ENCODE data around the gene HK2.
"Not testable (repeated sequence)": the region's sequence is repeated elsewhere in the genome, so short reads cannot be mapped to it uniquely, and the experiment has no call there.

Gene HK2

DNA sequence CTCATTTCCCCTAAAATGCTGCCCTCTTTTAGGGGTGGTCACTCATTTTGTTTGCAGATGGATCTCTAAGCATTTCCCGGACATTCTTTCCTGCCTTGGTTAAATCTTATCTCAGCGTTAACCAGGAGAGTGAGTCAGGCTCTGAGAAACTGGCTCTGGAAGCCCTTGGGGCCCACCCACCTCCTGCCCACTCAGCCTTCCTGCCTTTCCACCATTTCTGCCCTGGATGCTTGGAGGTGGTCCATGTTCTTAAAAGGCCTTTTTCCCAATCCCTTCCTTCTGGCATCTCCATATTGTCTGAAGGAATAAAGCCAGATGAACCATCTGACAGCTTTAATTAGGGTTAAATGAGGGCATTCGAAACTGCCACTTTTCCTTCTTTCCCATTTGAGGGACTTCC, 9.5 kb downstream of the HK2 start:
- Histone ChIP-seq H3K4me1 (ENCODE audit: control insufficient read depth, insufficient read depth, low read length) (peaks cover 64% of the 10 kb centered on the region), H3K9me3 (ENCODE audit: control insufficient read depth, low read length) (no peaks in the 10 kb centered on the region), H3K9ac (ENCODE audit: low read length) (peak overlapping the region; percentile 42), H3K4me3 (ENCODE audit: low read length) (no peak overlapping the region), H3K36me3 (ENCODE audit: control insufficient read depth, insufficient read depth, low read length) (no peaks in the 10 kb centered on the region), H3K27me3 (ENCODE audit: control insufficient read depth, insufficient read depth, low read length) (no peaks in the 10 kb centered on the region)

DNA sequence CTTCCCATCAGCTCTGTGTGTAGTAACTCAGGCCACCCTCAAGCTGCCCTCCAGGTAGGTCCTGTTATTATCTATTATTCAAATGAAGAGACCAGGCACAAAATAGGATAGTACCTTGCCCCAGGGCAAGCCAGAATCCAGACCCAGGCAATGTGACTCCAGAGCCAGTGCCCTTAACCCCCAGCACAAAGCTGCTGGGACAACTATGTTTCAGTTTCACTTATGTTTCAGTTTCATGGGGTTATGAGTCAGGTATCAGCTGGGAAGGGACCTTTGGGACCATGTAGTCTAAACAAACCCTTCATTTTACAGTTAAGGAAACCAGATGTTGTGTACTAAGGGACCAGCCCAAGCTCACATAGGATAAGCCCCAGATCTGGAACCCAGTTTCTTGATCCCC, 10.0 kb downstream of the HK2 start:
- Histone ChIP-seq H3K4me3 (ENCODE audit: low read length) (no peak overlapping the region), H3K4me1 (ENCODE audit: control insufficient read depth, insufficient read depth, low read length) (peaks cover 68% of the 10 kb centered on the region), H3K9me3 (ENCODE audit: control insufficient read depth, low read length) (no peaks in the 10 kb centered on the region), H3K9ac (ENCODE audit: low read length) (peak overlapping the region; percentile 42), H3K27me3 (ENCODE audit: control insufficient read depth, insufficient read depth, low read length) (no peaks in the 10 kb centered on the region), H3K36me3 (ENCODE audit: control insufficient read depth, insufficient read depth, low read length) (no peaks in the 10 kb centered on the region)

DNA sequence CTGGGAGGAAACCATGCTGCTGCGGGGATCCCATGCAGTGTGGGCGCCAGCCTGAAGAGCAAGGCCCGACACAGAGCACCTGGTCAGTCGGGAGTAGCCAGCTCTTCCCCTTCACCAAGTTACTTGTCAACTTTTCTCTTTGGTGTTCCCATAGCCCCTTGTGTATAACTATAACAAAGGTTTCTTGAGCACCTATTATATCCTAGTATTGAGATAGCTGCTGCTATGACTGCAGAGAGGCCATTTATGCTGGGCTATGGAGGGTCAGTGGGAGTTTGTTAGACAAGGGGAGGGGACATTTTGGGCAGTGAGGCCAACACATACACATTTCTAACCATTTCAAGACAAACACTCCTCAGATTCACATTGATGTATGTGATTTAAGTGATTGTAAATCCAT, 10.8 kb downstream of the HK2 start:
- peaks cover 71% of the 10 kb centered on the region for H3K4me1 ChIP-seq (ENCODE audit: control insufficient read depth, insufficient read depth, low read length)
- H3K4me3 ChIP-seq (ENCODE audit: low read length), result no peak overlapping the region
- no peaks in the 10 kb centered on the region for H3K27me3 ChIP-seq (ENCODE audit: control insufficient read depth, insufficient read depth, low read length)
- H3K9ac ChIP-seq (ENCODE audit: low read length), result peak overlapping the region; percentile 28
- no peaks in the 10 kb centered on the region for H3K36me3 ChIP-seq (ENCODE audit: control insufficient read depth, insufficient read depth, low read length)
- no peaks in the 10 kb centered on the region for H3K9me3 ChIP-seq (ENCODE audit: control insufficient read depth, low read length)

DNA sequence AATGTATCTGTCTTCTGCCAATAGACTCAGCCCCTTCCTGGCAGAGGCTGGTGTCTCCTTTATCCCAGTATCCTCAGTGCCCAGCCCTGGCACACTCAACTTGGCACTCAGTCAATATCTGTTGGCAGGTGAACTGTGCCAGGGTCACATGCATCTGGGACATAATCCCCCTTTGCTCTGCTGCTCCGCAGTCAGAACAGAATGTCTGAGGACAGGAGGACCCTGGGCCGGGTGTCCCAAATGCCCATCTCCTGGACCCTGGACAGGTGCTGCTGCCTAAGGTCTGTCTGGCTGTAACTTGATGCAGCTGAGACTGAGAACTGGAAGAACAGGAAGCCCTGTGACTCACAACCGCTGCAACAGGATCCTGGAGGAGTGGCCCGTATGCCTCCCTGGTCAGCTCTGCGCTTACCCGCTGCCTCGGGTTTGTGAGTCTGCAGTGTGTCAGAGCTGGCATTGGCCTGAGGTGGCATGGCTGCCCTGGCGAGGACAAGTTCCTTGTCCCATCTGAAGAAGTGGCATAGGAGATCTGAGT, 11.4 kb downstream of the HK2 start:
- no peaks in the 10 kb centered on the region for H3K36me3 ChIP-seq (ENCODE audit: control insufficient read depth, insufficient read depth, low read length)
- no peaks in the 10 kb centered on the region for H3K9me3 ChIP-seq (ENCODE audit: control insufficient read depth, low read length)
- peak overlapping the region; percentile 48 for H3K9ac ChIP-seq (ENCODE audit: low read length)
- H3K4me3 ChIP-seq (ENCODE audit: low read length), result no peak overlapping the region
- H3K4me1 ChIP-seq (ENCODE audit: control insufficient read depth, insufficient read depth, low read length), result peaks cover 77% of the 10 kb centered on the region
- no peaks in the 10 kb centered on the region for H3K27me3 ChIP-seq (ENCODE audit: control insufficient read depth, insufficient read depth, low read length)

DNA sequence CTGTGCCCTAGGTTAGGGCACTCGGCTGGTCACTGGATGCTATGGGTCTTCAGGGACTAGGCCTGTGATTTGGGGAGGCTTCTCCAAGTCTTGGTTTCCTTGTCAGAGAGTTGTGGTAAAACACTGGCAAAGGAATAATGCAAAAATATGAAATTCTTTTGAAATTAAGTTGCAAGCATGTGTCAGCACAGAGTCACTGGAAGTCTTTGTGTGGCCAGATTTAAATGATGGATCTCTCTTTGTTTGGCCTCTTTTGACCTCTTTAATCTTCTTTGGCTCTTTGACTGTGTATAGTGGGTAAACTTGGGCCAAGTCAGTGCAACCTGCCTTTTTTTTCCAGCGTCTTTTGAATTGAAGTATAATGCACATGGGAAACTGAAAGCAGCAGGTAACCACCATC, 12.1 kb downstream of the HK2 start:
- Histone ChIP-seq H3K36me3 (ENCODE audit: control insufficient read depth, insufficient read depth, low read length) (no peaks in the 10 kb centered on the region), H3K4me1 (ENCODE audit: control insufficient read depth, insufficient read depth, low read length) (peaks cover 81% of the 10 kb centered on the region)

DNA sequence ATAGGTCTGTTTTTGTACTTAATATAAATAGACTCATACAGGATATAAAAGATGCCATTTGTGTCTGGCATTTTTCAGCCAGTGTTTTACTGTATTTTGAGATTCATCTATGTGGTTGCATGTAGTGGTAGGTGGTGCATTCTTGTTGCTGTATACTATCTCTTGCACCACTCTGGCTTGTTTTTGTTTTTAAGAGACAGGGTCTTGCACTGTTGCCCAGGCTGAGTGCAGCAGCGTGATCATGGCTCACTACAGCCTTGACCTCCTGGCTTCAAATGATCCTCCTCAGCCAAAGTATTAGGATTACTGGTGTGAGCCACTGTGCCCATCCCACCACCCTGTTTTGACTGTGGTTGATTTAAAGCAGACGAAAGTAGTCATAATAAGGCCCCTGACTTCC, 12.6 kb downstream of the HK2 start:
- Histone ChIP-seq H3K36me3 (ENCODE audit: control insufficient read depth, insufficient read depth, low read length) (no peaks in the 10 kb centered on the region), H3K4me1 (ENCODE audit: control insufficient read depth, insufficient read depth, low read length) (peaks cover 83% of the 10 kb centered on the region), H3K27me3 (ENCODE audit: control insufficient read depth, insufficient read depth, low read length) (no peaks in the 10 kb centered on the region), H3K9ac (ENCODE audit: low read length) (peak overlapping the region; percentile 48), H3K4me3 (ENCODE audit: low read length) (no peak overlapping the region), H3K9me3 (ENCODE audit: control insufficient read depth, low read length) (no peaks in the 10 kb centered on the region)

More for the DNA sequence above, 12.1 kb downstream of the HK2 start:
- Histone ChIP-seq H3K9me3 (ENCODE audit: control insufficient read depth, low read length) (no peaks in the 10 kb centered on the region), H3K9ac (ENCODE audit: low read length) (peak overlapping the region; percentile 48), H3K4me3 (ENCODE audit: low read length) (no peak overlapping the region), H3K27me3 (ENCODE audit: control insufficient read depth, insufficient read depth, low read length) (no peaks in the 10 kb centered on the region)

DNA sequence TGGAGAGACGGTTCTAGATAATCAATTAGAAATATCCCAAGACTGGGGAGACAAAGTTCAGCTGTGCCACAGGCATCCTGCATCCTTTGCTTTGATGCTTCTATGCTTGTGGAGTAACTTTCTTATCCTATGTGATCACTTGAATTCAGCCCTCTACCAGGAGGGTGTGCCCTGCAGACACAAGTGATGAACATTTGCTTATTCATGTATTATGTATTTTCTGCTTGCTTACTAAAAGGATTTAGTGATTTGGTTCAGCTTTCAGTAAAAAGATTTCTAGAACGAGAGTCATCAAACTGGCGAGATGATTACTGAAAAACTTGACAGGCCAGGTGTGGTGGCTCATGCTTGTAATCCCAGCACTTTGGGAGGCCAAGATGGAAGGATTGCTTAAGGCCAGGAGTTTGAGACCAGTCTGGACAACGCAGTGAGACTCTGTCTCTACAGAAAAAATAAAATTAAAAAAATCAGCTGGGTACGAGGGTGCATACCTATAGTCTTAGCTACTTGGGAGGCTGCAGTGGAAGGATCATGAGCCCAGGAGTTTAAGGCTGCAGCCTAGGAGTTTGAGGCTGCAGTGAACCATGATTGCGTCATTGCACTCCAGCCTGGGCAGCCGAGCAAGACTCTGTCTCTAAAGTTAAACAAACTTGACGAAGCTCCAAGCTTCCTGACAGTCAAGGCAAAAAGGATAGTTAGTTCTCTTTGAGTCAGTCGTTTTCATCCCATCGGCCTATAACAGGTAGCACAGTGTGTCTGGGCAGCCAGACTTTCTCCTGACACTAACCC, 13.3 kb downstream of the HK2 start:
- Histone ChIP-seq H3K36me3 (ENCODE audit: control insufficient read depth, insufficient read depth, low read length) (no peaks in the 10 kb centered on the region), H3K4me3 (ENCODE audit: low read length) (no peak overlapping the region), H3K9ac (ENCODE audit: low read length) (no peak overlapping the region), H3K9me3 (ENCODE audit: control insufficient read depth, low read length) (no peaks in the 10 kb centered on the region), H3K27me3 (ENCODE audit: control insufficient read depth, insufficient read depth, low read length) (no peaks in the 10 kb centered on the region), H3K4me1 (ENCODE audit: control insufficient read depth, insufficient read depth, low read length) (peaks cover 87% of the 10 kb centered on the region)

DNA sequence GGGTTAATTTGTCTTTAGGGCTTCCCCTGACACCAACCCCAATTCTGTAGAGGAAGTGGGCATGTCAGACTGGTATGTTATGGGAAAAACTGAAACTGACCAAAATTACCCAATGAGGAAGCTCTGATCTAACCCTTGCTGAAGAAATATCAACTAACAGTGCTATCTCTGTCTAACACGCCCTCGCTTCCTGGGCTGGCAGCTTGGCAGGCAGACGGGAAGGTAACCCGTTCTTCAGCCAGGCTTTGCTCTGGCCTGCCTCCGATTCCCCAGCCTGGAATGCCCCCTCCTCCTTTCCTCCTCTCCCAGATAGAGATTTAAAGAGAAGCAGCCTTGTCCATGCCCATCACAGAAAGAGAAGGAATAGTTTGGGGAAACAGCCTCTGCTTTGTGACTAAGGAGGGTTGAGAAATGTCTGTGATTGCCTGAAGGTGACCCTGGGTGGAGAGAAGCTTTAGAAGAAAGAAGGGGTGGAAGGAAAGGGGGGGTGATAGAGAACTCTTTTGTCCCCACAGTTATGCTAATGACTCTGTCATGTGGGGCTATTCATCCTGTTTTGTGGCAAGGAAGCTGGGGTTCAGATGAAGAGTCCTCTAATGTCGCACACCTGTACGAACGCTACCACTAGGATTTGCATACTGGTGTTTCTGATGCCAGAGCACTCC, 15.4 kb downstream of the HK2 start:
- no peaks in the 10 kb centered on the region for H3K27me3 ChIP-seq (ENCODE audit: control insufficient read depth, insufficient read depth, low read length)
- H3K4me1 ChIP-seq (ENCODE audit: control insufficient read depth, insufficient read depth, low read length), result peaks cover 79% of the 10 kb centered on the region
- H3K9ac ChIP-seq (ENCODE audit: low read length), result peak overlapping the region; percentile 8
- H3K4me3 ChIP-seq (ENCODE audit: low read length), result no peak overlapping the region
- H3K36me3 ChIP-seq (ENCODE audit: control insufficient read depth, insufficient read depth, low read length), result no peaks in the 10 kb centered on the region
- H3K9me3 ChIP-seq (ENCODE audit: control insufficient read depth, low read length), result no peaks in the 10 kb centered on the region

DNA sequence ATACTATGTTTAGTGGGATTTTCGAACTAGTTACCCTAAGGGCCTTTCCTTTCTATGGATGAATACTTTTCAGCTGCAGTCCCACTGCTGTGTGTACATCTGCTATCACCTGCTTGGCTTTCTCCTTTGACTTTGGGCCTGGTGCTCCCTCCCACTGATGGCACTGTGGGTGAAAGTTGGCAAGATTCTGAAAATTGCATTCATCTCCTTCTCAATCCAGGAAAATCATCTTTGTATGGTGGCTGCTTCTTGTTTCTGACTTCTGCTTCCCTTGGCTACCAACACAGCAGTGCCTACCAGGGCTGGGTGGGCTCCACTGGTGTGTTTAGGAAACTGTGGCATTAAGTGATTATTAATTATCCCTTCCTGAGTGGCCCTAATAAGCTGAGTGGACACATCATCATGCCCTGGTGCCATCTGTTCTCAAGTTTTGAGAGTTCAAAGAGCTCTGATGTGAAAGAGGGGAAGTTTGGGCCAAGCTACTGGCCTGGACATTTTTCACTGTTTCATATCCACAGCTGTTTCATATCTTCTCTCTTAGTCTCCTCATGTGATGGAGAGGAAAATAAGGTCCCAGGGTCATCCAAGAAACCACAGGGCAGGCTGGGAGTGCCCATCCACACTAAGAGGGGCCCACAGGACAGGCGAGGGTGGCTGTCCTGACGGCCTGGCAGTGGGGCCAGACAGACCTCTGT, 16.7 kb downstream of the HK2 start:
- peaks cover 75% of the 10 kb centered on the region for H3K4me1 ChIP-seq (ENCODE audit: control insufficient read depth, insufficient read depth, low read length)
- no peak overlapping the region for H3K4me3 ChIP-seq (ENCODE audit: low read length)

DNA sequence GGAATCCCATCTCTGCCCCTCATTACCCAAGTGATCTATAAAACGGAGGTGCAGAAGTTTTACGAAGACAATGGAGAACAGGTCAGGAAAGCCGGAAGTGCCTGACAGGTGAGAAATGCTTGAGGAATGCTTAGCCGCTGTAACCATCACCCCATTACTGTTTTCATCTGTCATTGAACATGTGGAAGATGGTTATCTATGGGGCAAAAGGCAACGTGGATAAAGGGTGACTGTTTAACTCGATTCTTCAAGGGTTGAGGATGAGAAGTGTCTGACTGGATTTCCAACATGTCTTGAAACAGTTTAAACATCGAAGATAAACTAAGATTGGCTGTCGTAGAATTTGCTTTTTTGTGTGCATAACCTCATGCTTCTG, 17.3 kb downstream of the HK2 start:
- Histone ChIP-seq H3K9me3 (ENCODE audit: control insufficient read depth, low read length) (no peaks in the 10 kb centered on the region), H3K9ac (ENCODE audit: low read length) (no peak overlapping the region), H3K4me1 (ENCODE audit: control insufficient read depth, insufficient read depth, low read length) (peaks cover 75% of the 10 kb centered on the region)

More for the DNA sequence above, 16.7 kb downstream of the HK2 start:
- Histone ChIP-seq H3K36me3 (ENCODE audit: control insufficient read depth, insufficient read depth, low read length) (no peaks in the 10 kb centered on the region), H3K9ac (ENCODE audit: low read length) (no peak overlapping the region), H3K27me3 (ENCODE audit: control insufficient read depth, insufficient read depth, low read length) (no peaks in the 10 kb centered on the region), H3K9me3 (ENCODE audit: control insufficient read depth, low read length) (no peaks in the 10 kb centered on the region)

DNA sequence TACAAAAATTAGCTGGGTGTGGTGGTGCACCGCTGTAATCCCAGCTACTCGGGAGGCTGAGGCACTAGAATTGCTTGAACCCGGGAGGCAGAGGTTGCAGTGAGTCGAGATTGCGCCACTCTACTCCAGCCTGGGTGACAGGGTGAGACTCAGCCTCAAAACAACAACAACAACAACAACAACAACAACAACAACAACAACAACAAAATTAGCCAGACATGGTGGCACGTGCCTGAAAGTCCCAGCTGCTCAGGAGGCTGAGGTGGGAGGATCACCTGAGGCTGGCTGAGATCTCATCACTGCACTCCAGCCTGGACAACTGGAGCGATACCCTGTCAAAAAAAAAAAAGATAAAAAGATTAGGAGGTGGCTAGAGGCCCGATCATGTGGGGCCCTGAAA, 19.4 kb downstream of the HK2 start:
- not testable (repeated sequence) for H3K9ac ChIP-seq (ENCODE audit: low read length); H3K4me3 ChIP-seq (ENCODE audit: low read length); H3K36me3 ChIP-seq (ENCODE audit: control insufficient read depth, insufficient read depth, low read length); H3K9me3 ChIP-seq (ENCODE audit: control insufficient read depth, low read length); H3K27me3 ChIP-seq (ENCODE audit: control insufficient read depth, insufficient read depth, low read length)
- peaks cover 67% of the 10 kb centered on the region for H3K4me1 ChIP-seq (ENCODE audit: control insufficient read depth, insufficient read depth, low read length)

More for the DNA sequence above, 17.3 kb downstream of the HK2 start:
- Histone ChIP-seq H3K36me3 (ENCODE audit: control insufficient read depth, insufficient read depth, low read length) (no peaks in the 10 kb centered on the region), H3K27me3 (ENCODE audit: control insufficient read depth, insufficient read depth, low read length) (no peaks in the 10 kb centered on the region), H3K4me3 (ENCODE audit: low read length) (no peak overlapping the region)

DNA sequence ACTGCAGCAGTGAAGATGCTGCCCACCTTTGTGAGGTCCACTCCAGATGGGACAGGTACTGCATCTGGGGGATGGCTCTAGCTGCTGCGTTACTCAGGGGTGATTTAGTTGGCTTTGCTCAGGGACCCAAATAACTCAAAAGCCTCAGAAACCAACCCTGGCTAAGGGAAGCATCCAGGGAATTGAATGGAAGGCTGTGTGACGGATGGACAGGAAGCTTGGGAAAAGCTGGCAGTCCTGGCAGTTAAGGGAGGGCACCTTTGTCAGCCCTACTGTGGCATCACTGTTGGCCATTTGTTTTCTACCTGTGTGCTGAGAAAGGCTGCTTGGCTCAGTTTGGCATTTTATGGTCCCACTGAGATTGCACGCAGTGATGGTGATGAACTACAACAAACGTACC, 20.5 kb downstream of the HK2 start:
- no peaks in the 10 kb centered on the region for H3K9me3 ChIP-seq (ENCODE audit: control insufficient read depth, low read length)
- H3K27me3 ChIP-seq (ENCODE audit: control insufficient read depth, insufficient read depth, low read length), result no peaks in the 10 kb centered on the region
- peaks cover 58% of the 10 kb centered on the region for H3K4me1 ChIP-seq (ENCODE audit: control insufficient read depth, insufficient read depth, low read length)
- H3K4me3 ChIP-seq (ENCODE audit: low read length), result no peak overlapping the region
- H3K36me3 ChIP-seq (ENCODE audit: control insufficient read depth, insufficient read depth, low read length), result no peaks in the 10 kb centered on the region
- no peak overlapping the region for H3K9ac ChIP-seq (ENCODE audit: low read length)

All from mucosa of stomach (tissue), 1 donor.